ENCODE data around the gene TMEM107.

TMEM107 gene

DNA sequence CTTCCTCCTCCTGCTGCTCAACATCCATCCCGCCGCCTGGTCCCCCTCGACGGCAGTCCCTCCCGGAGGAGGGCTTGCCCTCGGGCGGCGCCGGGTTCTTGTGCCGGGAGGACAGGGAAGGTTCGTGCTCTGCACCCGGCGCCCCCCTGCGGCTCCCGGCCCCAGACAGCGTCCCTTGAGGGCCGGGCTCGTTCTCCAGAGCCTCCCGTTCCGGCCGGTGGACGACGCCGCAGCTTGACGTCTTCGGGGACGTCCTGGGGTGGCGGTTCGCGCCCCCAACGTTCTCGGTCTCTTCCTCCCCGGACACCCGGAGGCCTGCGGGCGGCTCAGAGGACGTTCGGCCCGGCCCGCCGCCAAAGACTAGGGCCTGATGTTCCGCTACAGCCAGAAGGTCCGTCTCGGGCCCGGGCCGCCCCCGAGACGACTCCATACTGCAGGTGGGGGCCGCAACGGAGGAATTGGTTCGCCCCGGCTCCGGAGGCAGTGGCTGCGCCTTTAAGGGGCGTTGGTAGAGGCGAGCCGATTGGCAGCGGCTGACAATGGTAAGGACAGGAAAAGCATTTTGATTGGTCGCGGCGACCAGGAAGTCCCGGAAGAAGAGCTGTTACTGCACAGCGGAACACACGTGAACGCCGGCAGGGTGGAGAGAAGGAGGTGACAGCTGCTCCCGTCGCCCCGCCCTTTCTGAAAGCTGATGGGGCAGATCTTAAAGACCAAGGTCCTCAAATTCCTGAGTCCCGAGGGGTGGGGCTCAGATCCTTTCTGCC is 13.7 kb upstream of the TMEM107 start, which contains the start of gene BORCS6:
Gene BORCS6, minus strand, starts transcription at position 470 of the 767 bp plus-strand sequence. Its CDS starts 40 bp downstream, at position 430.
- Histone ChIP-seq H3K9me3 (no peaks in the 10 kb centered on the region), H3K4me1 (ENCODE audit: control insufficient read depth in 1 of 2, insufficient read depth in 1 of 2, low read depth in 1 of 2, low read length in 1 of 2) (peaks cover 68 to 74% of the 10 kb centered on the region in 2 experiments), H3K4me3 (ENCODE audit: low read depth in 1 of 2, low read length in 1 of 2) (peak within 1 kb of the TSS; percentile 89), H3K27me3 (peaks cover 12% of the 10 kb centered on the region), H3K36me3 (no peaks in the 10 kb centered on the region), H3K27ac (peak within 1 kb of the TSS; percentile 95)
- TF ChIP-seq, protein P1, sequence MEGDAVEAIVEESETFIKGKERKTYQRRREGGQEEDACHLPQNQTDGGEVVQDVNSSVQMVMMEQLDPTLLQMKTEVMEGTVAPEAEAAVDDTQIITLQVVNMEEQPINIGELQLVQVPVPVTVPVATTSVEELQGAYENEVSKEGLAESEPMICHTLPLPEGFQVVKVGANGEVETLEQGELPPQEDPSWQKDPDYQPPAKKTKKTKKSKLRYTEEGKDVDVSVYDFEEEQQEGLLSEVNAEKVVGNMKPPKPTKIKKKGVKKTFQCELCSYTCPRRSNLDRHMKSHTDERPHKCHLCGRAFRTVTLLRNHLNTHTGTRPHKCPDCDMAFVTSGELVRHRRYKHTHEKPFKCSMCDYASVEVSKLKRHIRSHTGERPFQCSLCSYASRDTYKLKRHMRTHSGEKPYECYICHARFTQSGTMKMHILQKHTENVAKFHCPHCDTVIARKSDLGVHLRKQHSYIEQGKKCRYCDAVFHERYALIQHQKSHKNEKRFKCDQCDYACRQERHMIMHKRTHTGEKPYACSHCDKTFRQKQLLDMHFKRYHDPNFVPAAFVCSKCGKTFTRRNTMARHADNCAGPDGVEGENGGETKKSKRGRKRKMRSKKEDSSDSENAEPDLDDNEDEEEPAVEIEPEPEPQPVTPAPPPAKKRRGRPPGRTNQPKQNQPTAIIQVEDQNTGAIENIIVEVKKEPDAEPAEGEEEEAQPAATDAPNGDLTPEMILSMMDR (IDR thresholded peaks at IDR 0.05): no peak

- peaks cover 68 to 74% of the 10 kb centered on the region in 2 experiments for H3K4me1 ChIP-seq (ENCODE audit: control insufficient read depth in 1 of 2, insufficient read depth in 1 of 2, low read depth in 1 of 2, low read length in 1 of 2)
- peak overlapping the region; percentile 89 for H3K4me3 ChIP-seq (ENCODE audit: low read depth in 1 of 2, low read length in 1 of 2)
- TF ChIP-seq, protein P1 (IDR thresholded peaks at IDR 0.05): no peak
- no peaks in the 10 kb centered on the region for H3K36me3 ChIP-seq
- peaks cover 13% of the 10 kb centered on the region for H3K27me3 ChIP-seq
- no peaks in the 10 kb centered on the region for H3K9me3 ChIP-seq
- H3K27ac ChIP-seq: peak overlapping the region; percentile 95
These were observed 13.0 kb upstream of the TMEM107 start for GRCh38 chr17:8189041-8189710.

DNA sequence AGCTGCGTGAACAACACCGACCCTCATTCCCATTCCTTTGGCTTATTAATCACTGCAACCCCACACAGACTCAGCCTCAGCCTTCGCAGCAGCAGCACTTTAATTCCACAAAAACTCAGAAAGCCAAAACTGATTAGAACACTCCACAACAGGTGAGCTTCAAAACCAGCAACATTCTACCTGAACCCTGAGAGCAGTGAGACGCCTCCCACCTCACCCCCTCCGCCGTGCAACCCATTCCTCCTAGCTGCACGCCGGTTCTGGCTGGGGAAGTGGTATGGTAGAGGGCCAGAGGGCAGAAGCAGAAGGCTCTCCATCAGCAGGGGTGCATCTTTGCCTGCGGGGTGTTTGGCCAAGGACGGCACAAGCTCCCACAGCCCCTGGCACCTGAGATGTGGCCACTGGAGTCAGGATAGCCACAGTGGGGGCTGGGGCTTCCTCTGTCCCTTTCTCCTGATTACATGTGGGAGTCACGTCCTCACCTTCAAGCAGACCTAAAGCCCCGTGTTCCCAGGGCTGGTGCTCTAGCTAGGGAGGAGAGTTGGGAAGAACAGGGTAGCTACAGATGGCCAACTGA is 12.2 kb upstream of the TMEM107 start:
- TF ChIP-seq, protein P1 (IDR thresholded peaks at IDR 0.05): no peak
- Histone ChIP-seq H3K4me1 (ENCODE audit: control insufficient read depth in 1 of 2, insufficient read depth in 1 of 2, low read depth in 1 of 2, low read length in 1 of 2) (peaks cover 68 to 74% of the 10 kb centered on the region in 2 experiments), H3K27ac (peak overlapping the region; percentile 95), H3K9me3 (no peaks in the 10 kb centered on the region), H3K36me3 (no peaks in the 10 kb centered on the region), H3K4me3 (ENCODE audit: low read depth in 1 of 2, low read length in 1 of 2) (peak overlapping the region; percentile 89), H3K27me3 (peaks cover 13% of the 10 kb centered on the region)

DNA sequence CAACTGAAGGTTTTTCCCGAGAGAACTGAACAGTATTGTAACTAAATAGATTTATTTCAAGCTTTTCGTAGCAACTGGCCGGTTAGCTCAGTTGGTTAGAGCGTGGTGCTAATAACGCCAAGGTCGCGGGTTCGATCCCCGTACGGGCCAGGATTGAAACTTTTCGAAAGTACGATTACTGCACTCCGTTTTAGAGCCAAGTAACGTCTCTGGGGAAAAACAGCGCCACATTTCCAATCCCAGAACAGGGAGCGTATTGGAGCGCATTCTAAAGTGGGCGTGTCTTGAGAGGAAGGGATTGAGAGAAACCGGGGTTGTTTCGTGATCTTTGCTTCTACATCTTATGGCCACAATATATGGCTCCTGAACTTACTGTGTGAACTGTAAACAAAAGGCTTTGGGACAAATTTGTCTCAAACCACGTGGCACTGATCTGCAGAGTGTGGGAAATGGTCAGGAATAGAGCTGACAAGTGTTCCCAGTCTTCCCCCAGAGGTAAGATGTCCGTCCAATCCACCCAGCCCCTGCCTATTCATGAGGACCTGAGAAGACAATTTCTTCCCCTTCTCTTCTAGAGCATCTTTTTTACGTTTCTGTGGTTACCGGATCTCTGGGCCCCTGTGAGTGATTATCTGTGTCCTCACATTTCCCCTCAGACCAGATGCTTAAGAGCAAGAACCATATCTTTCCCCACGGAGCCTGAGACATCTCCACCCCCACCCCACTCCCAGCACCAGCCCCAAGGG is 11.5 kb upstream of the TMEM107 start:
- H3K36me3 ChIP-seq: no peaks in the 10 kb centered on the region
- H3K9me3 ChIP-seq: no peaks in the 10 kb centered on the region
- H3K4me3 ChIP-seq (ENCODE audit: low read depth in 1 of 2, low read length in 1 of 2): peak overlapping the region; percentile 89
- TF ChIP-seq, protein P1 (IDR thresholded peaks at IDR 0.05): no peak
- peak overlapping the region; percentile 95 for H3K27ac ChIP-seq
- H3K4me1 ChIP-seq (ENCODE audit: control insufficient read depth in 1 of 2, insufficient read depth in 1 of 2, low read depth in 1 of 2, low read length in 1 of 2): peaks cover 64 to 69% of the 10 kb centered on the region in 2 experiments
- H3K27me3 ChIP-seq: peaks cover 13% of the 10 kb centered on the region
